Activated T-helper 9 cell treated with anti-CD3 and anti-CD28 coated beads, Interleukin-2, amount 50 U/mL, for 16 hours (primary cell): ENCODE results near the gene COPB2.

Experiments
- DNase-seq: peaks from one replicate; pipeline ENCODE4 v3.0.0-alpha.2; 2020; ENCODE audit warnings: low read depth

The COPB2 gene

GRCh38 chr3:139307601-139308555 is 81.6 kb downstream of the COPB2 start:
- DNase-seq, result no peak
